GM19239 (cell line): ENCODE measurements around the gene CLNK.
"Not testable (repeated sequence)": the region's sequence is repeated elsewhere in the genome, so short reads cannot be mapped to it uniquely, and the experiment has no call there.

Source experiments
- DNase-seq: peaks from one replicate; pipeline ENCODE4 v3.0.0; 2011; ENCODE audit warnings: low spot score; ENCODE audit not compliant: insufficient read length
- FAIRE-seq: peaks from 2 replicates; lab custom pipeline; 2011; peaks lifted over from hg19 to GRCh38; lab: Jason Lieb, UNC

The CLNK gene

DNA sequence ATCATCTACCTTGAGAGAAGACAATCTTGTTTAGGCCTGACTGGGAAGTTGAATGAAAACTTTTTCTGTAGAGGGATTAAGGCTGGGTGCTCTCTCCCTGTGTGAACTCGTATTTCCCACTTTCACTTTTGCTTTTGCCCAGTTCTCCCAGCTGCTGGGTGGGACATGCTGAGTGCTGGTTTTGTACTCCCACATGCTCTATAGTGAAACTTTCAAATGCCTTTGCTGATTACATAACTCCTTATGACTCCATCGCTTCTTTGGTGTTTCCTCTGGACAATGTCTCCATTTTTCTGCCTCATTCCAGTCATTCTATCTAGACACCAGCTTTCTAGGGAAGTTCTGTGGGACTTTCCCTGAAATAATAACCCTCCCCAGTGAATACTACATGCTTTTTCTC lies 100.5 kb downstream of the CLNK start:
- DNase-seq: no peak
- FAIRE-seq: peak; percentile 76

DNA sequence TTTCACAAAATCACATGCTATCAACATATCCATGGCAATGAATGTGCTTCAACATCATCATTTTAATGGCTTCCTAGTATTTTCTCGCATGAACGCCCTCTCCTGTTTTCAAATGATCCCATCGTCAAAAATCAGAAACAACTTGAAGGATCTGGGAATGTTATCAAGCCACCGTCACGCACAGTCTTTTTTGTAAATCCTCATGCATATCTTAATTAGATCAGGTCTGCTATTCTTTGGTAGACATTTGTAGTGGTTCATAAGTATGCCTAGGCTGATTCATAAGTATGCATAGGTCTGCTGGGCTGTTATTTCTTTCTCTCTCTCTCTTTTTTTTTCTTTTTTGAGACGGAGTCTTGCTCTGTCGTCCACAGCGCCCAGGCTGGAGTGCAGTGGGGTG lies 101.6 kb downstream of the CLNK start:
- peak; percentile 35 for FAIRE-seq

DNA sequence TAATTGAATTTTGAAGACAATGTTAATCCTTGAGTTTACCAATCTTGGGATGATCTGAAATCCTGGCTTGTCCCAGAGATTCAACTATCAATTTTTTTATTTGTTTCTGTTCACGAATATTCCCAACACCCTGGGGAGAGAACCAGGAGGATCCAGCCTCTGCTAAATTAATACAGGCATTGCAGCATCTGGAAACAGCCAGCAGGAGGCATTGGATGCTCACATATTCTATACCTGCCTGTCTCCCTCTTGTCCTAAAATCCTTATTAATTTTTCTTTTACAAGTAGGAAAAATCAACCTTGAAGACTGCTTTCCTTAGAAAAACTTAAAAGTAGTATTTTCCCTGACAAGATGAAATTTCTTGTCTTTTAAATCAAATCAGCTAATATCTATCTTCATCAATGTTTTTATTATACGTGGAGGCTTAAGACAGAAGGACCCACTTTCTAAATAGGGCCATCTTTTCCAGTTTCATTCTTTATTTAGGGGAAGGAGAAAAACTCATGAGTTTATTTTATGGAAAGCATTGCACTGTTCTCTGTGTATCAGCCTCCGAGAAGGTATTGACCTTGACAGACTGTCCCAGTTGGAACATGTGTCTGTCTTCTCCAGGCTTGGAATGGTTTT lies 102.4 kb downstream of the CLNK start:
- peak; percentile 83 for FAIRE-seq
- DNase-seq: no peak

More for the DNA sequence above, 101.6 kb downstream of the CLNK start:
- DNase-seq: no peak

DNA sequence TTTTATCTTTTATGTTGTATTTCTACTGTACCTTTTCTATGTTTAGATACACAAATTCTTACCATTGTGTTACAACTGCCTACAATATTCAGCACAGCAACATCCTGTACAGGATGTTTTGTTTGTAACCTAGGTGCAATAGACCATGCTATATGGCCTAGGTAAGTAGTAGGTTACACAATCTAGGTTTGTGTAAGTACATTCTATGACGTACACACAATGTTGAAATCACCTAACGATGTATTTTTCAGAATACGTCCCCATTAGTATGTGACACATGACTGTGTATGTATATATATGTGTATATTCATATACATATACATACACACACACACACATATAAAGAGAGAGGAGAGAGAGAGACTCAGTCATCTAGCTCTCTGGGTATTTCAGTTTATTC lies 103.5 kb downstream of the CLNK start:
- FAIRE-seq (no peak), DNase-seq (no peak)

DNA sequence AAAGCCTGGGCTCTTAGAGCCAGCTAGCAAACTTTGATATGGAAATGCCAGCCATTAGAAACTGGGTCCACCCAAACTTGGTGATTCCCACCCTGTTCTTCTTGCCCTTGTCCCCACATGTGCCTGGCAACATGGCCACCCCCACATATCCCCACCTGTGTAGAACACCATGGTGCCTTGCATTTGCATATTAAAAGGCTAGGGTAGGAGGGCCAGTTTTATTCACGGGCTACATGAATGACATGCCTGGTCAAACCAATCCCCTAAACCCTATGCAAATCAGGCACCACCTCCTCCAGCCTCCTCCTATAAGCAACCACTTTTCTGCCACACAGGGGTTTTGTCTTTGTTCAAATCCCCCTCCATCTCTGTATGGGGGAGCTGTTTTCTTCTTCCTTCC lies 104.9 kb downstream of the CLNK start:
- FAIRE-seq (no peak), DNase-seq (no peak)

DNA sequence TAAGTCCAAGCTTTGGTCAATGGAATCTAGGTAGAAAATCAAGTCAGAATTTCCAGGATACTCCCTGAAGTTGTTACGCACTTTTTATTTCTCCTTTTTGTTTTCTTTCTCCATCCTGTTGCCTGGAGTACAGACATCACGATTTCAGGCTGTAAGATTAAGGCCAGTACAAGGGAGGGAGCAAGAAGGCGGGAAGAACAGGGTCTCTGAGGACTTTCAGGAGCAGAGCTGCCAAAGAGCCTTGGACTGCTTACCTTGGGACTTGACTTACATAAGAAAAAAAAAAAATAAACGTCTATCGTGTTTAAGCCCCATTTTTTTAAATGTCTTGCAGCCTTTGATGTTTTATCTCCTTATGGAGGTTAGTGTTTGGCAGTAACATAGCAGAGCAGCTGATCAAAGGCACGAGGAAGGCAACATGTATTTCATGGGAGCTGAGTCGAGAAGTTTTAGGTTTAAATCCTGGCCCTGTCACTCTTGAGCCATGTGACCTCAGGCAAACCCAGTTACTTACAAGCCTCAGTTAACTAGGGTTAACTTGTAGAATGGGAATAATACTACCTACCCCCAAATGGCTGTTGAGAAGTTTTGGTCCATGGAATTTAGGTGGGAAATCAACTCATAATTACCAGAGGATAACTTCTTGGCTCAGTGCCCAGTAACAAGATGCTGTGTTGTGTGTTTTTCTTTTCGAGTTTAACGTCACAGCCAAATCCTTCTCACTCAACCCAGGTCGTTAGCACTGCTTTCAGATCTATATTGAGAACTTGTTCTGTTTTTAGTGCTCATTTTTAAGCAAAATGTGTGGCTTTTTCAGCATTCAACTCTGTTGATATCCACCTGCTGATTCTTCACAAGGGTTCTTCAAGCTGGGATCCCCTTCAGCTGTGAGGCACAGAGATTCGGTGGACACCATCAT lies 106.8 kb downstream of the CLNK start:
- DNase-seq (no peak), FAIRE-seq (peak; percentile 53)

DNA sequence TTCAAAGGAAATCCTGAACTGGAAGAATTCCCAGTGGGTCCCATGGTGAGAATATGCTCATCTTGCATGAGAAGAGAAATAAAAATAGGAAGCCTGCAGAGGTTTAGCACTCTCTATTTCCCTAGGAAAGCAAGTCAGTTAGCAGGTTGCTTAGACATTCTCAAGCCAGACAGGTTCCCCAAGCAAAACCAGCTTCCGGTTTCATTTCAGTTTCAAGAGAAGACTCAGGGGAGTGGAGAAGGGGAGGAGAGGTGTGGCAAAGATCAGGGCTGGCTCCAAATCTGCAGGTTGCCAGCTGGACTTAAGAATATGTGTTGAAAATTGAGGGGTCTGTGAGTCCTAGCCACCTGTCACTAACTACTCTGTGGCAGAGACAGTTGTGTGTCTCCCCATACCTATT lies 107.5 kb downstream of the CLNK start:
- FAIRE-seq: peak; percentile 87
- DNase-seq: peak; percentile 33

DNA sequence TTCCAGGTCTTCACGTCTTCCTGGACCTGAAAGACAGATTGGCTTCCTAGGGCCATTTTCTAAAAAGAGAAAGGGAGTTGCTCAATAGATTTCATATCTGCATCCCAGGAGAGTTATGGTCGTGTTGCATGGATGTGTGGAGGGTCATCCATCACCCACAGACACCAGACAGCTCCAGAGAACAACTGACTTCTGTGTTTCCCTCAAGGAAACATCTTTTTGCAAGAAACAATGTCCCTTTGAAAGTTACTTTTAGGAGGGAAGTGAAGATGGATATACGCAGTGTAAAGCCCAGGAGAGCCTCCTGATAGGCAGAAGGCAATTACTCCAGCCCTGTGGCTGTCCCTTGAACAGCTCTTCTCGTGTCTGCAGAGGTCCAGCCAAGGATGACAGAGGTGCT lies 108.3 kb downstream of the CLNK start:
- no peak for DNase-seq
- FAIRE-seq: no peak

DNA sequence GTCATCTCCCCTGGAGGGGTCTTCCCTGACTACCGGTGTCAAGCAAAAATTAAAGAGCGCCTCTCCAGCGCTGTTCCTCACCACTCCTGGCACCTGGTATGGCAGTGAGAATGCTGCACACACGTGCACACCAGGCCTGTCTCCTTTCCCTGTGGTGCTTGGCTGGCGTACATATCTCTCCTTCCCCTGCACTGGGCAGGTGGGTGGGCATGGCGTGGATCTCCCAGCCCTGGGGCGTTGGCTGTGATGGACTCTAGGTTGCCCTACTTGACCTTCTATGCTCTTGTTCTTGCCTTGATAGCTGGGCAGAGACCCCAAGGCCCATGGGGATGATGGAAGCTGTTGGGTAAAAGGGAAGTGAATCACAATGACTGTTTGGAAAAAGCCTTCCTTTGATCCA lies 109.2 kb downstream of the CLNK start:
- FAIRE-seq (no peak), DNase-seq (no peak)

DNA sequence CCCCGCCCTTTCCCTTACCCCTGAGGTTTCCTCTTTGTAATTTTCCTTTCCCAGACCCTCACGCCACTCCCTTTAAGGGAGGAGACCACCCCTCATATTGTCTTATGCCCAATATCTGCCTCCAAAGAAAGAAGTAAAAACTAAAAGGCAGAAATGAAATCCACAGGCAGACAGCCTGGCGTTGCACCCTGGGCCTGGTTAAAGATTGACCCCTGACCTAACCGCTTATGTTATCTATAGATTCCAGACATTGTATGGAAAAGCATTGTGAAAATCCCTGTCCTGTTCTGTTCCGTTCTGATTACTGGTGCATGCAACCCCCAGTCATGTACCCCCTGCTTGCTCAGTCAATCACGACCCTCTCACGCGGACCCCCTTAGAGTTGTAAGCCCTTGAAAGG lies 110.0 kb downstream of the CLNK start:
- FAIRE-seq, DNase-seq: not testable (repeated sequence)

DNA sequence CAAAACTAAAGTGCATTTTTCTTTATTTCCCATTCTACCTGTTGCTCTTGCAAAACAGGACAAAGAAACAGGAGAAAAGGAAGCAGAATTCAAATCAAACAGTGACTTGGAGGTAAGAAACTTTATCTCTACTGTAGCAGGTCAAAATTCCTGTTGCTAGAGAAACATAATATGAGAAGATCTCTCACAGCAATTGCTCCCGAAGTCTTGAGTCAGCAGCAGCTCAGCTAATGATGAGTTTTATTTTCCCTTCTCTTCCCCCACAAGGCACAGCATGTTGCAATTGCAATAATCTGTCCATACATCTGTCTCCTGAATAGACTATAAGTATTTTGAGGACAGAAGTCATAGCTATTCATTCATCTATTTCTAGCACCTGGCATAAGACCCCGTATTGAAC lies 112.7 kb downstream of the CLNK start:
- DNase-seq: no peak
- FAIRE-seq: no peak

DNA sequence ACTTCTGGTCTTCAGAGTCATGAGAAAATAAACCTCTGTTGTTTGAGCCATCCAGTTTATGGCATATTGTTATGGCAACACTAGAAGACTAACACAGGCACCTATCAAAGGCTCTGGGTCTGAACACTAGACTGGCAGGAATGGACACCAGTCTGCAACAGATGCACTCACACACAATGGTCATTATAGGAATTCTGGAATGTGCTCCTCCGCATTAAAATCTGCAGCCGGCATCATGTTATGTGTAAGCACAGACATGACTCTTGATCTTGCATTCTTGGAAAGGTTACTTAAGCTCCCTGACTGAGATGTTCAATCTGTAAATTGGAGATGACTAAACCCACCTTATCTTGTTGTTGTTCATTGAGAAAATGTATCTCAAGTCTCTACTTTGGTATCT lies 115.1 kb downstream of the CLNK start:
- FAIRE-seq: no peak
- DNase-seq: no peak

DNA sequence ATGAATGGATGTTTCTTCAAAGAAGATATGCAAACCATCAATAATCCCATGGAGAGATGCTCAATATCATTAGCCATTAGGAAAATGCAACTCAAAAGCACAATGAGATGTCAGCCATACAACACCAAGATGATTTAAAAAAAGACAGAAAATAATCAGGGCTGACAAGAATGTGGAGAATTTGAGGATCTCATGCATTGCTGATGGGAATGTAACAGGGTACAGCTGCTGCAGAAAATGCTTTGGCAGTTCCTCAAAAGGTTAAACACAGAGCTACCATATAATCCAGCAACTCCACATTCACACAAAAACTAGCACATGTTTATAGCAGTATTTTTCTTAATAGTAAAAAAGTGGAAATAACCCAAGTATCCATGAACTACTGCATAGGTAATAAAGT lies 116.8 kb downstream of the CLNK start:
- FAIRE-seq: no peak
- no peak for DNase-seq

DNA sequence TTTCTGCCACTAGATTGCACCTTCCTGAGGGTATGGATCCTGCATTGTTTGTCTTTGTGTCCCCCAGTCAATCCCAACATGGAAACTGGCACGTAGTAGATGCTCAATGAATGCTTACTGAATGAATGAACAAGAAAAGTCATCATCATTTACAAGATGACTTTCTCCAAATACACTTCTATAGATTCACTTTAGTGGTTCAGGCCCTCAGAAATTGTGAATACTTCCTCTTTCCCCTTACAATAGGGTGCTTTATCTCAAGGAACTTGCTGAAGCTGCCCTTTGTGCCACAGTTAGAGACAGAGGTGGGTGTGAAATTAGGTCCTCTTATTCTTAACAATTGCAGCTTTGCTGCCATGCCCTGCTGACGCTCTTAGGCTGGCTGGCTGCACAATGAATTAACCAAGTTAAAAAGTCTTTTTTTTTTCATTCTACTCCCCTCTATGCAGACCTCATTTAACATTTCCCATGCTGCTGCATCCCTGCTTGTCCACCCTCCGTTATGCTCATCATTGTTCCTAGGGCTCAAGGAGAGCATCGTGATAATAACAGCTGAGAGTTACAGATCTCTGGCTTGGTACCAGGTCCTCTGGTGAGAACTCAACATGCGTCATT lies 119.3 kb downstream of the CLNK start:
- FAIRE-seq: no peak
- no peak for DNase-seq

DNA sequence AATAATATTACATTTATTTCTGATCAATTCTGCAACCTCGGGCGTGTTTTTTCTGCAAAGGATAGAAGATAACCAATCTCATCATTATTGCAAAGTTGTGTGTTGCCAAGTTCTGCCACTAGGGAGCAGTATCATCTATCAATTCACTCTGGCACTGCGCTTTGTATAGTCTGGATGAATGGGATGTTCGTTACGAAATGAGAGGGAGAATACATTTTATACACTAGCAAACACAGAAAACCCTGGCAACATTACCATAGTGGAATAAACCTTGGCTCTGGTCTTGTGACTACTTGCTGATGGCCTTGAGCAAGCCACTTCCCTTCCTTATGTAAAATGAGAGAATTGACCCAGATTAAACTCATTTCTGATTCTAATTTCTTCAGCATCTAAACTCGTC lies 129.9 kb downstream of the CLNK start:
- FAIRE-seq: peak; percentile 93
- DNase-seq: peak; percentile 24

DNA sequence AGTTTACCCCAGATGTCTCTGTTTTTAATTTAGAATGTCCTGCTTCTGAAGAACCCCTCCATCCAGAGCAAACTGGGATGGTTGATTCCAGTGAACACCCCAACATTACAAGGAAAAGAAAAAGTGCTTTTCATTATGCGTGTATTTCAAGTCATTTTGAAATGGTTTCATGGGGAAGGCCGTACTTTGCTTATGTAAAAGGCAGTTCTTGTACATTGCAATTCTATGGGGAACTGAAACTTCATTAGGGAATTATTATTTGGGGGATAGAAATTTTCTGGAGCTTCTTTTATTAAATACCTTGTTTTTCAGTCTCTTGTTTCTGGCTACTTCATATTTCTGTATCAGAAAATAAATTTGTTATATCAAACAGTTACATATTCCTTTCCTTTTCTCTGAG lies 130.4 kb downstream of the CLNK start:
- FAIRE-seq: no peak
- DNase-seq: no peak

DNA sequence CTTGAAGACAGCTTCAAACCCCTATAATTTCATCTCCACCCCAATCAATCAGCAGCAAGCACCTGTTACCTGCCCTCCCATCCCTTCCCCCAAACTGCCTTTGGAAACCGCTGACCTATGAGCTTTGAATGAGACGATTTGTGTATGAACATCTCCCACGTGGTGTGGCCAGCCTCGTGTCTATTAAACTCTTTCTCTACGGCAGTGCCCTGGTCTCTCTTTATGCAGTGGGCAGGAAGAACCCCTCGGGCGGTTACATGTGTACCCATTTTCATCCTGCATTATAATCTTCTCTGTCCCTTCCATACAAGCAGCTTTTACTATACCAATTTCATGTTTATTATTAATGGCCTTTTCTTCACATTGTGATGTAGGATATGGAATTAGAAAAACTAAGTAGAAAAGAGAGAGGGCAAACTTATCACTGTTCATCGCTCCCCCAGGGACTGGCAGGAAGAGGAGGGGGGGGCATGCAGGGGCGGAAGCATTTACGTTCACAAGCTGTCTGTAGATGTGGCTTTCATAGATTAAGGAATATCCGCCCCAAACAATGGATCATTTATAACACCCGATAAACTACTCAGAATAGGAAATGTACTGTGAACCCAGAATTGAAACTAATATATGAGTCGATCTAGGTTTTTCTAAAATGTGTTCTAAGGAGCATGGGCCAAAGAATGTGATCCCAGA lies 131.8 kb downstream of the CLNK start:
- DNase-seq (no peak), FAIRE-seq (no peak)

DNA sequence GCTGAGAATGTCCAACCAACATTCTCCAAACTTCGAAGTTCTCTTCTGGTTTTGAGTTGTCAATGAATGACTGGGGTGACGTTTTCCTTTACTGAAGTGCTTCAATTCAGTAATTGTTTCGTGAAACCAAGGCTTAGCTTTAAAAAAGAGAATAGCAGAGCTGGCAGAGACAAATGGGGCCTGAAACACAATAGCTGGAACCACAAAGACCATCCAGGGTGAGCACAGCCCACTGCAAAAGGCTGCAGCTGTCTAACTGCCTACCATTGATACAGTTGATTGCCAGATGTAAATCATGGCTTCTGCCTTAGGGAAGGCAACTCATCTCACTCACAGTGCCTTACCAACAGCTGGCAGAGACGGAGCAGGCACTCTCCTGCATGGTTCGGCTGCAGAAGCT lies 148.7 kb downstream of the CLNK start:
- FAIRE-seq (no peak), DNase-seq (no peak)

DNA sequence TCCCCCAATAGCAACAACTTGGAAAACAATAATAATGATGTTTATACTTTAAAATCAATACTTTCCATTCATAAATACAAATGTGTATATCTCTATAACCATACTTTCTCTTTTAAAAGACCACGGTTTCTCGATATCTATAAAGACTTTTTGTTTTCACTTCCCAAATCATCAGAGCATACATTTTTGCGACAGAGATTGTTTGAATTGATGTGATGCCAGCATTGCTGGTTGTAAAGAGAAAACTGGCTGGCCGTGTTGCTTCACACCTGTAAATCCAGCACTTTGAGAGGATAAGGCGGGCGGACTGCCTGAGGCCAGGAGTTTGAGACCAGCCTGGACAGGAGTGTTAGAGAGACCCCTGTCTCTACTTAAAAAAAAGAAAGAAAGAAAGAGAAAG lies 149.7 kb downstream of the CLNK start:
- FAIRE-seq (peak; percentile 31), DNase-seq (no peak)

DNA sequence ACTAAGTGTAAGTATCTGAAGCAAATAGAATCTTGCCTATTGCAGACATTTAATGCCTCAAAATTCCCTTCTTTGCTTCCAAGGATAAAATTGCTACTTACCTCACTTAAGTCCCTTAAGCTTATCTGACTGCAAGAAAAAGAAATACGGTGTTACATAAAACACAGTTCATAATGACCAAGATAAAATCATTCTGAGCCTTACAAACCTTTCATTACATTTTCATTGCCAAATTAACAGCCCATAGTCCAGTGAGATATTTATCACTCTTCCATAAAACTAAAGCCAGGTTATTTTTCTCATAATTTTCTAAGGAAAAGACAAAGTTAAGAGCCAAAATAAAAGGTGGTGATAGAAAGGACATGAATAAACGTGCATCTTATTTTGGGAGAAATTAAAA lies 152.4 kb downstream of the CLNK start:
- no peak for FAIRE-seq

More for the DNA sequence above, 152.4 kb downstream of the CLNK start:
- DNase-seq: no peak
